ENCODE results near the gene XDH.

The XDH gene

GRCh38 chr2:31339696-31340095 lies 74.8 kb downstream of the XDH start:
- Histone ChIP-seq H3K9ac (ENCODE audit: low read depth, low read length) (no peak overlapping the region), H3K27ac (ENCODE audit: low read length) (no peak overlapping the region), H3K36me3 (ENCODE audit: insufficient read depth, low read depth, low read length) (no peaks in the 10 kb centered on the region), H3K9me3 (ENCODE audit: insufficient read depth, low read depth, low read length) (no peaks in the 10 kb centered on the region), H3K27me3 (ENCODE audit: insufficient read depth, low read length) (no peaks in the 10 kb centered on the region), H3K4me3 (ENCODE audit: low read length) (no peak overlapping the region), H3K4me1 (ENCODE audit: insufficient read depth, low read length) (no peaks in the 10 kb centered on the region)

GRCh38 chr2:31337860-31338259 lies 76.7 kb downstream of the XDH start:
- H3K4me1 ChIP-seq (ENCODE audit: insufficient read depth, low read length), result no peaks in the 10 kb centered on the region
- no peaks in the 10 kb centered on the region for H3K27me3 ChIP-seq (ENCODE audit: insufficient read depth, low read length)
- no peak overlapping the region for H3K4me3 ChIP-seq (ENCODE audit: low read length)
- H3K27ac ChIP-seq (ENCODE audit: low read length), result no peak overlapping the region
- no peak overlapping the region for H3K9ac ChIP-seq (ENCODE audit: low read depth, low read length)
- no peaks in the 10 kb centered on the region for H3K36me3 ChIP-seq (ENCODE audit: insufficient read depth, low read depth, low read length)
- H3K9me3 ChIP-seq (ENCODE audit: insufficient read depth, low read depth, low read length), result no peaks in the 10 kb centered on the region

GRCh38 chr2:31337197-31337596 lies 77.3 kb downstream of the XDH start:
- H3K9me3 ChIP-seq (ENCODE audit: insufficient read depth, low read depth, low read length), result no peaks in the 10 kb centered on the region
- H3K27me3 ChIP-seq (ENCODE audit: insufficient read depth, low read length), result no peaks in the 10 kb centered on the region
- no peaks in the 10 kb centered on the region for H3K4me1 ChIP-seq (ENCODE audit: insufficient read depth, low read length)
- no peaks in the 10 kb centered on the region for H3K36me3 ChIP-seq (ENCODE audit: insufficient read depth, low read depth, low read length)
- H3K9ac ChIP-seq (ENCODE audit: low read depth, low read length), result no peak overlapping the region
- H3K4me3 ChIP-seq (ENCODE audit: low read length), result no peak overlapping the region
- no peak overlapping the region for H3K27ac ChIP-seq (ENCODE audit: low read length)

- H3K36me3 ChIP-seq (ENCODE audit: insufficient read depth, low read depth, low read length), result no peaks in the 10 kb centered on the region
- H3K9ac ChIP-seq (ENCODE audit: low read depth, low read length), result no peak overlapping the region
- H3K27me3 ChIP-seq (ENCODE audit: insufficient read depth, low read length), result no peaks in the 10 kb centered on the region
- H3K9me3 ChIP-seq (ENCODE audit: insufficient read depth, low read depth, low read length), result no peaks in the 10 kb centered on the region
- no peaks in the 10 kb centered on the region for H3K4me1 ChIP-seq (ENCODE audit: insufficient read depth, low read length)
- H3K27ac ChIP-seq (ENCODE audit: low read length), result no peak overlapping the region
- no peak overlapping the region for H3K4me3 ChIP-seq (ENCODE audit: low read length)
Observed at GRCh38 chr2:31335921-31336585, 78.5 kb downstream of the XDH start.

GRCh38 chr2:31334311-31335026 lies 80.1 kb downstream of the XDH start:
- Histone ChIP-seq H3K9ac (ENCODE audit: low read depth, low read length) (no peak overlapping the region), H3K27ac (ENCODE audit: low read length) (no peak overlapping the region)

GRCh38 chr2:31333527-31334183 lies 80.9 kb downstream of the XDH start:
- H3K4me3 ChIP-seq (ENCODE audit: low read length), result no peak overlapping the region
- H3K9ac ChIP-seq (ENCODE audit: low read depth, low read length), result no peak overlapping the region
- no peaks in the 10 kb centered on the region for H3K4me1 ChIP-seq (ENCODE audit: insufficient read depth, low read length)
- H3K9me3 ChIP-seq (ENCODE audit: insufficient read depth, low read depth, low read length), result no peaks in the 10 kb centered on the region
- H3K27me3 ChIP-seq (ENCODE audit: insufficient read depth, low read length), result no peaks in the 10 kb centered on the region
- no peak overlapping the region for H3K27ac ChIP-seq (ENCODE audit: low read length)
- H3K36me3 ChIP-seq (ENCODE audit: insufficient read depth, low read depth, low read length), result no peaks in the 10 kb centered on the region

More at GRCh38 chr2:31334311-31335026, 80.1 kb downstream of the XDH start:
- no peaks in the 10 kb centered on the region for H3K4me1 ChIP-seq (ENCODE audit: insufficient read depth, low read length)
- H3K27me3 ChIP-seq (ENCODE audit: insufficient read depth, low read length), result no peaks in the 10 kb centered on the region
- no peak overlapping the region for H3K4me3 ChIP-seq (ENCODE audit: low read length)
- no peaks in the 10 kb centered on the region for H3K36me3 ChIP-seq (ENCODE audit: insufficient read depth, low read depth, low read length)
- no peaks in the 10 kb centered on the region for H3K9me3 ChIP-seq (ENCODE audit: insufficient read depth, low read depth, low read length)

- no peaks in the 10 kb centered on the region for H3K4me1 ChIP-seq (ENCODE audit: insufficient read depth, low read length)
- no peak overlapping the region for H3K9ac ChIP-seq (ENCODE audit: low read depth, low read length)
- no peaks in the 10 kb centered on the region for H3K9me3 ChIP-seq (ENCODE audit: insufficient read depth, low read depth, low read length)
- H3K27ac ChIP-seq (ENCODE audit: low read length), result no peak overlapping the region
- H3K4me3 ChIP-seq (ENCODE audit: low read length), result no peak overlapping the region
- no peaks in the 10 kb centered on the region for H3K27me3 ChIP-seq (ENCODE audit: insufficient read depth, low read length)
- H3K36me3 ChIP-seq (ENCODE audit: insufficient read depth, low read depth, low read length), result no peaks in the 10 kb centered on the region
Observed at GRCh38 chr2:31333046-31333445, 81.5 kb downstream of the XDH start.

- Histone ChIP-seq H3K9ac (ENCODE audit: low read depth, low read length) (no peak overlapping the region), H3K4me1 (ENCODE audit: insufficient read depth, low read length) (no peaks in the 10 kb centered on the region), H3K27ac (ENCODE audit: low read length) (no peak overlapping the region)
Observed at GRCh38 chr2:31332521-31332920, 82.0 kb downstream of the XDH start.

GRCh38 chr2:31331156-31331555 lies 83.4 kb downstream of the XDH start:
- no peaks in the 10 kb centered on the region for H3K9me3 ChIP-seq (ENCODE audit: insufficient read depth, low read depth, low read length)
- no peak overlapping the region for H3K9ac ChIP-seq (ENCODE audit: low read depth, low read length)
- H3K36me3 ChIP-seq (ENCODE audit: insufficient read depth, low read depth, low read length), result no peaks in the 10 kb centered on the region
- no peak overlapping the region for H3K27ac ChIP-seq (ENCODE audit: low read length)
- H3K4me1 ChIP-seq (ENCODE audit: insufficient read depth, low read length), result no peaks in the 10 kb centered on the region
- no peaks in the 10 kb centered on the region for H3K27me3 ChIP-seq (ENCODE audit: insufficient read depth, low read length)
- no peak overlapping the region for H3K4me3 ChIP-seq (ENCODE audit: low read length)

More at GRCh38 chr2:31332521-31332920, 82.0 kb downstream of the XDH start:
- H3K4me3 ChIP-seq (ENCODE audit: low read length), result no peak overlapping the region
- no peaks in the 10 kb centered on the region for H3K9me3 ChIP-seq (ENCODE audit: insufficient read depth, low read depth, low read length)
- H3K27me3 ChIP-seq (ENCODE audit: insufficient read depth, low read length), result no peaks in the 10 kb centered on the region
- no peaks in the 10 kb centered on the region for H3K36me3 ChIP-seq (ENCODE audit: insufficient read depth, low read depth, low read length)

GRCh38 chr2:31329081-31329625 lies 85.4 kb downstream of the XDH start:
- Histone ChIP-seq H3K9ac (ENCODE audit: low read depth, low read length) (no peak overlapping the region), H3K4me3 (ENCODE audit: low read length) (no peak overlapping the region), H3K4me1 (ENCODE audit: insufficient read depth, low read length) (no peaks in the 10 kb centered on the region), H3K36me3 (ENCODE audit: insufficient read depth, low read depth, low read length) (no peaks in the 10 kb centered on the region), H3K9me3 (ENCODE audit: insufficient read depth, low read depth, low read length) (no peaks in the 10 kb centered on the region), H3K27ac (ENCODE audit: low read length) (no peak overlapping the region), H3K27me3 (ENCODE audit: insufficient read depth, low read length) (no peaks in the 10 kb centered on the region)

GRCh38 chr2:31328026-31328425 lies 86.5 kb downstream of the XDH start:
- H3K9me3 ChIP-seq (ENCODE audit: insufficient read depth, low read depth, low read length), result no peaks in the 10 kb centered on the region
- H3K4me3 ChIP-seq (ENCODE audit: low read length), result no peak overlapping the region
- H3K9ac ChIP-seq (ENCODE audit: low read depth, low read length), result no peak overlapping the region
- no peaks in the 10 kb centered on the region for H3K36me3 ChIP-seq (ENCODE audit: insufficient read depth, low read depth, low read length)
- no peaks in the 10 kb centered on the region for H3K4me1 ChIP-seq (ENCODE audit: insufficient read depth, low read length)
- no peak overlapping the region for H3K27ac ChIP-seq (ENCODE audit: low read length)
- H3K27me3 ChIP-seq (ENCODE audit: insufficient read depth, low read length), result no peaks in the 10 kb centered on the region
